Kidney glomerular epithelial cell (primary cell): Measurements from ENCODE around the gene TSPOAP1.
A peak's percentile ranks its signal among the peaks of the same experiment; 100 is the strongest.
"Not testable (repeated sequence)": the region's sequence is repeated elsewhere in the genome, so short reads cannot be mapped to it uniquely, and the experiment has no call there.

Experiments used
- DNase-seq: peaks from one replicate; lab custom pipeline; 2025; lab: John Stamatoyannopoulos, UW

The TSPOAP1 gene

GRCh38 chr17:58360296-58361063 lies 31.9 kb upstream of the TSPOAP1 start:
- no peak for DNase-seq

GRCh38 chr17:58358408-58359172 lies 30.0 kb upstream of the TSPOAP1 start:
- DNase-seq, result no peak

GRCh38 chr17:58357312-58358297 lies 29.0 kb upstream of the TSPOAP1 start:
- no peak for DNase-seq

- DNase-seq, result no peak
Measured at GRCh38 chr17:58356231-58356630, 27.6 kb upstream of the TSPOAP1 start.

- DNase-seq, result no peak
Measured at GRCh38 chr17:58354541-58355216, 26.1 kb upstream of the TSPOAP1 start.

GRCh38 chr17:58353389-58353825 lies 24.8 kb upstream of the TSPOAP1 start:
- no peak for DNase-seq

GRCh38 chr17:58352596-58353388 lies 24.2 kb upstream of the TSPOAP1 start:
- peak; percentile 33 for DNase-seq

- peak; percentile 61 for DNase-seq
Measured at GRCh38 chr17:58351831-58352595, 23.4 kb upstream of the TSPOAP1 start, which contains the start of gene SUPT4H1. SUPT4H1 (minus strand) TSS chr17:58352201; CDS start chr17:58352135, 66 bp downstream.

GRCh38 chr17:58351182-58351581 lies 22.6 kb upstream of the TSPOAP1 start:
- no peak for DNase-seq

GRCh38 chr17:58348038-58348437 lies 19.4 kb upstream of the TSPOAP1 start:
- no peak for DNase-seq

- no peak for DNase-seq
Measured at GRCh38 chr17:58345500-58345899, 16.9 kb upstream of the TSPOAP1 start.

GRCh38 chr17:58344791-58345157 lies 16.2 kb upstream of the TSPOAP1 start:
- DNase-seq, result no peak

- no peak for DNase-seq
Measured at GRCh38 chr17:58344047-58344790, 15.6 kb upstream of the TSPOAP1 start.

- DNase-seq, result no peak
Measured at GRCh38 chr17:58343131-58343530, 14.5 kb upstream of the TSPOAP1 start.

GRCh38 chr17:58341861-58342475 lies 13.4 kb upstream of the TSPOAP1 start:
- no peak for DNase-seq

- not testable (repeated sequence) for DNase-seq
Measured at GRCh38 chr17:58341136-58341860, 12.7 kb upstream of the TSPOAP1 start.

- no peak for DNase-seq
Measured at GRCh38 chr17:58340405-58340876, 11.8 kb upstream of the TSPOAP1 start.
